Lung (tissue), 13 donors: ENCODE results near the gene DDX46. TPM values are rescaled to one million over a fixed set of nuclear protein-coding genes. Genes with fewer than 3 reads are reported as not detected.

Experiments
- ATAC-seq: fragments of 200-7000 bp; cut with Tn5 transposase; one replicate; pipeline ENCODE4 v1.9.1; 2020; ENCODE audit warnings: moderate number of reproducible peaks; ENCODE audit not compliant: insufficient read depth, low FRiP score
- DNase-seq, 3 donors: peaks; one replicate each; pipeline ENCODE4 v3.0.0-alpha.2; 2013 to 2017
- H3K27ac ChIP-seq, 2 donors: one replicate each; pipeline ENCODE4 v1.5.1; 2013; ENCODE audit warnings: mild to moderate bottlenecking in 2 of 2, moderate library complexity in 2 of 2, control low read depth in 1 of 2, inconsistent platforms in 1 of 2, low read depth in 1 of 2, low read length in 1 of 2
- H3K27me3 ChIP-seq, 3 donors: one replicate each; pipeline ENCODE4 v1.5.1; 2013; ENCODE audit warnings: low read length in 2 of 3; ENCODE audit not compliant: control insufficient read depth in 3 of 3, insufficient read depth in 3 of 3
- H3K36me3 ChIP-seq, 4 donors: one replicate each; pipeline ENCODE4 v1.5.1; 2013; ENCODE audit warnings: low read length in 4 of 4, mild to moderate bottlenecking in 1 of 4, moderate library complexity in 1 of 4; ENCODE audit not compliant: control insufficient read depth in 4 of 4, insufficient read depth in 4 of 4
- H3K4me1 ChIP-seq, 5 donors: one replicate each; pipeline ENCODE4 v1.5.1; 2013; ENCODE audit warnings: low read length in 5 of 5, mild to moderate bottlenecking in 2 of 5, moderate library complexity in 1 of 5; ENCODE audit not compliant: control insufficient read depth in 5 of 5, insufficient read depth in 5 of 5
- H3K4me3 ChIP-seq: one replicate; pipeline ENCODE4 v1.5.1; 2013; ENCODE audit warnings: mild to moderate bottlenecking, control low read depth, moderate library complexity
- H3K9ac ChIP-seq, 2 donors: one replicate each; pipeline ENCODE4 v1.5.1; 2013; ENCODE audit warnings: low read length in 2 of 2, control low read depth in 1 of 2; ENCODE audit not compliant: insufficient read depth in 1 of 2
- H3K9me3 ChIP-seq, 4 donors: one replicate each; pipeline ENCODE4 v1.5.1; 2013; ENCODE audit warnings: low read length in 3 of 4, mild to moderate bottlenecking in 1 of 4, moderate library complexity in 1 of 4; ENCODE audit not compliant: control insufficient read depth in 4 of 4, insufficient read depth in 3 of 4
- CTCF ChIP-seq: IDR thresholded peaks from 2 replicates; pipeline ENCODE4 v1.5.1; 2012; ENCODE audit warnings: mild to moderate bottlenecking; ENCODE audit errors: control extremely low read depth, extremely low read depth
- WGBS, 2 donors: extraction: QIAGEN DNeasy Blood & Tissue Kit; methylation state at CpG; one replicate each; pipeline ENCODE4 v1.1.7; 2013; 5-methylcytosine and 5-hydroxymethylcytosine counted together
- polyA plus RNA-seq, 2 donors: library from polyadenylated mRNA; stranded (reverse); fragments of 200-250 nt; gene quantifications; one replicate each; pipeline ENCODE4 v1.2.1, GENCODE V29; 2013
- small RNA-seq: library from RNA; depleted of rRNA; stranded (forward); fragments of <200 nt; gene quantifications from one replicate; pipeline ENCODE3, GENCODE V24; 2014; ENCODE audit warnings: low replicate concordance
- total RNA-seq, 2 donors: library from RNA; depleted of rRNA in 1 of 2; stranded (reverse); fragments of >200 nt in 1 of 2; gene quantifications; one replicate each; pipeline ENCODE4 v1.2.1, GENCODE V29; 2014 to 2021
- donor health status: control.
- donor health status: control.
- donor health status: Bipolar disorder and iron deficiency.
- donor health status: healthy.
- donor health status: DM: yes; HTN: yes; CAD: no.

The DDX46 gene
- total and polyA plus RNA-seq, 4 donors = 21.8 to 73.8 (median 31.5) TPM

GRCh38 chr5:134878403-134878802 is 119.8 kb downstream of the DDX46 start:
- WGBS, 2 donors = 82 to 92% methylated on average over 3 of the region's 3 CpGs
- no peak overlapping the region for H3K27ac ChIP-seq
- no peaks in the 10 kb centered on the region for H3K27me3 ChIP-seq
- no peak overlapping the region for H3K4me3 ChIP-seq
- DNase-seq (no peak), ATAC-seq (no peak)
- no peak for TF ChIP-seq CTCF
- H3K9me3 ChIP-seq = no peaks in the 10 kb centered on the region
- H3K9ac ChIP-seq = no peak overlapping the region
- peaks cover 0 to 2% (median 1%) of the 10 kb centered on the region in 4 donors for H3K36me3 ChIP-seq
- peaks cover 0 to 6% (median 0%) of the 10 kb centered on the region in 5 donors for H3K4me1 ChIP-seq

GRCh38 chr5:134879456-134879855 is 120.9 kb downstream of the DDX46 start:
- DNase-seq = no peak
- Histone ChIP-seq H3K36me3 (peaks cover 0 to 2% (median 1%) of the 10 kb centered on the region in 4 donors), H3K9ac (no peak overlapping the region), H3K4me3 (no peak overlapping the region), H3K27ac (no peak overlapping the region), H3K9me3 (no peaks in the 10 kb centered on the region), H3K4me1 (peaks cover 0 to 4% (median 0%) of the 10 kb centered on the region in 5 donors), H3K27me3 (no peaks in the 10 kb centered on the region)
- no peak for TF ChIP-seq CTCF
- whole genome bisulfite sequencing, 2 donors = 81 to 84% methylated on average over 3 of the region's 3 CpGs
- ATAC-seq = no peak

Small RNA genes within 50 kb of the gene (small RNA-seq; reads per million reads assigned to genes)
- not detected for gene RNU6-757P

Other genes with a start within 250 kb of the DDX46 start
- 10 to 100 TPM; 24.4 to 53.5 TPM for gene JADE2, start 233.1 kb upstream of the DDX46 start, total RNA-seq
- gene JADE2, start 233.1 kb upstream of the DDX46 start, polyA plus RNA-seq = 10 to 100 TPM; 12.4 to 16.3 TPM
- gene SAR1B, start 126.0 kb upstream of the DDX46 start, total RNA-seq = 10 to 100 TPM; 44.1 to 58.8 TPM
- gene SAR1B, start 126.0 kb upstream of the DDX46 start, polyA plus RNA-seq = 10 to 100 TPM; 21.5 to 37.0 TPM
- gene SEC24A, start 110.0 kb upstream of the DDX46 start, total RNA-seq = 10 to 100 TPM; 17.9 to 23.8 TPM
- 10 to 100 TPM in 1 of 2 donors, 1 to 10 TPM in 1; 3.3 to 11.8 TPM for gene SEC24A, start 110.0 kb upstream of the DDX46 start, polyA plus RNA-seq
- gene CAMLG, start 20.2 kb upstream of the DDX46 start, total RNA-seq = 10 to 100 TPM; 20.4 to 27.5 TPM
- 10 to 100 TPM; 17.1 to 48.2 TPM for gene CAMLG, start 20.2 kb upstream of the DDX46 start, polyA plus RNA-seq
- 10 to 100 TPM; 39.1 to 68.8 TPM for gene C5orf24, start 87.2 kb downstream of the DDX46 start, total RNA-seq
- 10 to 100 TPM; 19.6 to 20.3 TPM for gene C5orf24, start 87.2 kb downstream of the DDX46 start, polyA plus RNA-seq
- 10 to 100 TPM; 50.2 to 91.9 TPM for gene TXNDC15, start 115.6 kb downstream of the DDX46 start, total RNA-seq
- gene TXNDC15, start 115.6 kb downstream of the DDX46 start, polyA plus RNA-seq = 10 to 100 TPM; 58.5 to 88.2 TPM
- gene PCBD2, start 146.4 kb downstream of the DDX46 start, total RNA-seq = 10 to 100 TPM in 1 of 2 donors, 1 to 10 TPM in 1; 9.4 to 12.3 TPM
- 1 to 10 TPM; 4.1 to 5.7 TPM for gene PCBD2, start 146.4 kb downstream of the DDX46 start, polyA plus RNA-seq
- under 1 TPM; 0.54 to 0.61 TPM for gene CATSPER3, start 209.1 kb downstream of the DDX46 start, total RNA-seq
- gene CATSPER3, start 209.1 kb downstream of the DDX46 start, polyA plus RNA-seq = under 1 TPM; 0.38 to 0.43 TPM